Measurements from ENCODE around the gene USP10.

The USP10 gene

DNA sequence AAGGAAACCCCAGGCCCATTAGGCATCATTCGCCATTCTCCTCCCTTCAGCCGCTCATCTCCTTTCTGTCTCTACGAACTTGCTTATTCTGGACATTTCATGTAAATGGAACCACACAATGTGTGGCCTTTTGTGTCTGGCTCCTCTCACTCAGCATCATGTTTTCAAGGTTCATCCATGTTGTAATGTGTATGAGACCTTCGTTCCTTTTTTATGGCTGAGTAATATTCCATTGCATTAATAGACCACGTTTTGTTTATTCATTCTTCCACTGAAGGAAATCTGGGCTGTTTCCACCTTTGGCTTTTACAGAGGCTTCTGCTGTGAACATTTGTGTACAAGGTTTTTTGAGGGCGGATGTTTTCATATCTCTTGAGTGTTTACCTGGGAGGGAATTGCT is 123.2 kb downstream of the USP10 start:
- no peak for DNase-seq (ENCODE audit: low read depth in 2 of 2)
- H3K4me3 ChIP-seq (replicated peaks in 1 of 2; ENCODE audit: low read depth in 2 of 2, low read length in 2 of 2), result no peak overlapping the region
- TF ChIP-seq, protein P1, sequence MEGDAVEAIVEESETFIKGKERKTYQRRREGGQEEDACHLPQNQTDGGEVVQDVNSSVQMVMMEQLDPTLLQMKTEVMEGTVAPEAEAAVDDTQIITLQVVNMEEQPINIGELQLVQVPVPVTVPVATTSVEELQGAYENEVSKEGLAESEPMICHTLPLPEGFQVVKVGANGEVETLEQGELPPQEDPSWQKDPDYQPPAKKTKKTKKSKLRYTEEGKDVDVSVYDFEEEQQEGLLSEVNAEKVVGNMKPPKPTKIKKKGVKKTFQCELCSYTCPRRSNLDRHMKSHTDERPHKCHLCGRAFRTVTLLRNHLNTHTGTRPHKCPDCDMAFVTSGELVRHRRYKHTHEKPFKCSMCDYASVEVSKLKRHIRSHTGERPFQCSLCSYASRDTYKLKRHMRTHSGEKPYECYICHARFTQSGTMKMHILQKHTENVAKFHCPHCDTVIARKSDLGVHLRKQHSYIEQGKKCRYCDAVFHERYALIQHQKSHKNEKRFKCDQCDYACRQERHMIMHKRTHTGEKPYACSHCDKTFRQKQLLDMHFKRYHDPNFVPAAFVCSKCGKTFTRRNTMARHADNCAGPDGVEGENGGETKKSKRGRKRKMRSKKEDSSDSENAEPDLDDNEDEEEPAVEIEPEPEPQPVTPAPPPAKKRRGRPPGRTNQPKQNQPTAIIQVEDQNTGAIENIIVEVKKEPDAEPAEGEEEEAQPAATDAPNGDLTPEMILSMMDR (IDR thresholded peaks at IDR 0.05; ENCODE audit: low read depth, low read length), result no peak

DNA sequence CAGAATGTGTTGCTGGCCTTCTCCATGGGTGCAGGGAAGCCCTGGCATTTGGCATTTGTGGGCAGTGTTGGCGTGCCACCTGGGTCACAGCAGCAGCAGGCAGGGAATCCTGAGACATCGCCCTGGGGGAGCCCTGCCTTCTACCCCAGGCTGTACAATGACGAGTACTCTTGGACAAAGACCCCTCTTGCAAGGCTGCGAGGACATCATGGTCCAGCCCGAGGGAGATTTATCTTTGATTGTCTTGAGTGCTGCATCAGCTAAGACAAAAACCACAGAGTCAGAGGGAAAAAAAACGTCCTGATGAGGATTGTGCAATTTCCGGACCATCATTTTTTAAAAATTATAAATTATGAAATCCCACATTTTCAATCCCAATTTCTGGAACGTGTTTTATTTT is 123.7 kb downstream of the USP10 start:
- DNase-seq (ENCODE audit: low read depth in 2 of 2), result peak; percentile 59 to 72
- no peak overlapping the region for H3K4me3 ChIP-seq (replicated peaks in 1 of 2; ENCODE audit: low read depth in 2 of 2, low read length in 2 of 2)
- TF ChIP-seq, protein P1 (IDR thresholded peaks at IDR 0.05; ENCODE audit: low read depth, low read length), result no peak

GRCh38 chr16:84823926-84824325 is 124.1 kb downstream of the USP10 start:
- TF ChIP-seq, protein P1 (IDR thresholded peaks at IDR 0.05; ENCODE audit: low read depth, low read length), result no peak
- H3K4me3 ChIP-seq (replicated peaks in 1 of 2; ENCODE audit: low read depth in 2 of 2, low read length in 2 of 2), result no peak overlapping the region
- DNase-seq (ENCODE audit: low read depth in 2 of 2), result no peak

DNA sequence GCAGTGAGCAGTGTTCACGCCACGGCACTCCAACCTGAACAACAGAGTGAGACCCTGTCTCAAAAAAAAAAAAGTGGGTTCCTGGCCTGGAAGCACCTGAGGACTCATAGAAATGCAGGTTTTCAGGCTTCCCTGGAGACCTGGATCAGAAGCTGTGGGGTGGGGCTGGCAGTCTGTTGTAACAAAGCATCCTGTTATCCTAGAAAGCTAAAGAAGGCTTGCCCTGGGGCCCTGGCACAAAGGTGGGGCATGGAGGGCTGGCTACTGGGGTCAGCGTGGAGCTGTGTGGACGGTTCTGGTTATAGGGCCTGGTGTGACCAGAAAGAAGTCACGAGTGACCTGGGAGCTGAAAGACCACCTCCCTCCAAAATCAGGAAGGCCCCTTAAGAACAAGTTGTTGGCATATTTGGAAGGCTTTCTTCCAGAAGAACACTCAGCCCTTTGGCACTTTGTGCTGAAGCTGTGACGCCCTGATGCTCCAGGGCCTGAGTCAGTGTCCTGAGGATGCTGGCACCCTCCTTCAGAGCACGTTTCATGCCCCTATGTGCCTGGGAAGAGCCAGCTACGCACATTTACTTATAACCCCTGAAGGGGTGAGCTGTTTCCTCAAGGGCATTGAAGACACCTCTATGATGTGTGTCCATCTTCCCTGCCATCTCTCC is 126.2 kb downstream of the USP10 start:
- no peak overlapping the region for H3K4me3 ChIP-seq (replicated peaks in 1 of 2; ENCODE audit: low read depth in 2 of 2, low read length in 2 of 2)
- DNase-seq (ENCODE audit: low read depth in 2 of 2), result peak; percentile 57 to 74
- TF ChIP-seq, protein P1 (IDR thresholded peaks at IDR 0.05; ENCODE audit: low read depth, low read length), result no peak

DNA sequence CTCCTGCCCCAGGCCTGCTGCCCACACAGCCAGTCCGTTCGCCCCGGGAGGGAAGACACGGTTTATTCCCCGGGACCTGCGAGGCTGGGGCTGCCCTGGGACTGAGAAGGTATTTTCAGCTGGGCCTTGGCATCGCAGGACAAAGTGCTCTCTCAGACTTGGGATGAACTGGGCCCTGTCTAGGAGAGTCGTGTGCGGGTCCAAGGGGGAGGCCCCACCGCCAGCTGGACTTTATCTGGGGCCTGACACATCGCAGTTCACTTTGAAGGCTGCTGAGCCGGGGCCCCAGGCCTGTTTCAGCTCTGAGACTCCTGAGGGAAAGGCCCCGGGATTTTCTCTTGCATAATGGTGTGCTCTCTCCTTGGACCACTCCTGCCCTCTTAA is 126.8 kb downstream of the USP10 start:
- no peak overlapping the region for H3K4me3 ChIP-seq (replicated peaks in 1 of 2; ENCODE audit: low read depth in 2 of 2, low read length in 2 of 2)
- TF ChIP-seq, protein P1 (IDR thresholded peaks at IDR 0.05; ENCODE audit: low read depth, low read length), result no peak
- DNase-seq (ENCODE audit: low read depth in 2 of 2), result peak; percentile 65 to 75

DNA sequence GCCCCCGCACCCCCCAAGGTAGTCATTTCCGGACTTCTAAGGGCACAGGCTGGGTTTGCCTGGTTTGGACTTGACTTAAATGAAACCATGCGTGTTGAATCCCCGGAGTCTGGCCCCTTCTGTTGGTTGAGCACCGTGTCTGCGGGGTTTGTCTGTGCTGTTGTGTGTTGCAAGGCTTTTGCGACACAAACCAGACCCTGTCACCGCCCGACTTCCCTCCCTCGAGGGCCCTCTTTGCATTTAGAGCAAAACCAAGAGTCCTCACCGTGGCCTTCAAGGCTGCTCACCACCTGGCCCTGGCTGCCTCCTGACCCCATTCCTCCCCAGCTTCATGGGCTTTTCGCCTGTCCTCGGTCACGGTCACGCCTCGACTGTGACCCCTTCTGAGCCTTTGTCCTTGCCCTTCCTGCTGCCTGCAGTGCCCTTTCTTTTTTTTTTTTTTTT is 127.4 kb downstream of the USP10 start:
- TF ChIP-seq, protein P1 (IDR thresholded peaks at IDR 0.05; ENCODE audit: low read depth, low read length), result no peak
- peak; percentile 52 to 54 for DNase-seq (ENCODE audit: low read depth in 2 of 2)

DNA sequence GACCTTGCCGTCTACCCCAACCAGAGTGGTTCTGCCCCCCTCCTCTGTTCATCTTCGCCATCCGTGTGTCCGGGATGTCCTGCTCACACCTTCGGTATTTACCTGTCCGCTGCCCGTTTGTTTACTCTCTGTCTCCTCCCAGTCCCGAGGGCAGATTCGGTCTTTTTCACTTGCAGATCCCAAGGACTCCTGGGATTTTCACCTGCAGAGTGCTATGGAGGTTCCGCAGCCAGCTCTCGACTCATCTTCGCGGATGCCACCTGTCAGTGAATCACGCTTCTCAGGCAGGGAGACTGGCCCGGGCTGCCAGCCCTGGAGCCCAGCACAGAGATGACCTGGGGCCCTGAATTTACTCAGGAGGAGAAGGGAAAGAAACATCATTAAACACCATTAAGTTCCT is 128.1 kb downstream of the USP10 start:
- no peak for DNase-seq (ENCODE audit: low read depth in 2 of 2)
- H3K4me3 ChIP-seq (replicated peaks in 1 of 2; ENCODE audit: low read depth in 2 of 2, low read length in 2 of 2), result no peak overlapping the region
- TF ChIP-seq, protein P1 (IDR thresholded peaks at IDR 0.05; ENCODE audit: low read depth, low read length), result no peak

More for the DNA sequence above, 127.4 kb downstream of the USP10 start:
- H3K4me3 ChIP-seq (replicated peaks in 1 of 2; ENCODE audit: low read depth in 2 of 2, low read length in 2 of 2), result no peak overlapping the region

Data from cardiac fibroblast (primary cell).